Endothelial cell of umbilical vein (primary cell): ENCODE data around the gene PCDHGB2. TPM values are rescaled to one million over a fixed set of nuclear protein-coding genes. Genes with fewer than 3 reads are reported as not detected.

Source experiments
- BruUV-seq: library from RNA; stranded (reverse); fragments of 400-500 nt; replicated peaks from 2 replicates; lab custom pipeline; 2021; lab: Mats Ljungman, UMichigan
- CTCF ChIA-PET: fragments of 300-600, 350-600 bp; sonication (Branson Sonifier 250); formaldehyde crosslinking; loops from one replicate; lab custom pipeline; 2021; ENCODE audit warnings: antibody characterized with exemption, inconsistent platforms; lab: Charles Lee
- POLR2A ChIA-PET: fragments of 300-600, 350-600 bp; sonication (Branson Sonifier 250); formaldehyde crosslinking; loops from one replicate; lab custom pipeline; 2021; ENCODE audit warnings: antibody characterized with exemption, inconsistent platforms; lab: Charles Lee
- DNase-seq: peaks from one replicate; pipeline ENCODE4 v3.0.0-alpha.2; 2011; ENCODE audit warnings: low read depth, low spot score
- FAIRE-seq: peaks from 2 replicates; lab custom pipeline; 2011; peaks lifted over from hg19 to GRCh38; lab: Jason Lieb, UNC
- H2AFZ ChIP-seq: 2 replicates; pipeline ENCODE4 v1.6.0; 2012; ENCODE audit warnings: low read depth, low read length, control low read depth, inconsistent platforms
- H3K27ac ChIP-seq: 2 replicates; pipeline ENCODE4 v1.5.1; 2011; ENCODE audit warnings: low read depth, mild to moderate bottlenecking, control low read depth, low read length, moderate library complexity; ENCODE audit not compliant: insufficient read depth
- H3K27me3 ChIP-seq, 2 experiments: 2 replicates each; pipeline versions ENCODE4 v1.6.0 to v1.6.1; 2011; ENCODE audit warnings: low read length in 2 of 2, mixed read lengths in 1 of 2; ENCODE audit not compliant: control insufficient read depth in 2 of 2, insufficient read depth in 2 of 2
- H3K36me3 ChIP-seq, 2 experiments: 2 replicates in 1 of 2; 3 replicates in 1 of 2; pipeline ENCODE4 v1.5.1; 2011; ENCODE audit warnings: low read length in 2 of 2, mild to moderate bottlenecking in 1 of 2, moderate library complexity in 1 of 2; ENCODE audit not compliant: control insufficient read depth in 2 of 2, insufficient read depth in 2 of 2; ENCODE audit errors: extremely low read depth in 1 of 2
- H3K4me1 ChIP-seq: 3 replicates; pipeline ENCODE4 v1.5.1; 2011; ENCODE audit warnings: mild to moderate bottlenecking, low read length; ENCODE audit not compliant: control insufficient read depth, insufficient read depth; ENCODE audit errors: extremely low read depth
- H3K4me2 ChIP-seq: 2 replicates; pipeline ENCODE4 v1.6.1; 2011; ENCODE audit warnings: low read length, control low read depth, mixed read lengths; ENCODE audit not compliant: insufficient read depth
- H3K4me3 ChIP-seq, 3 experiments: fragments of 200-600 bp in 1 of 3; sonication (generic), shearing (Covaris generic) in 1 of 3; replicated peaks in 1 of 3; 2 replicates each; pipeline ENCODE4 v1.5.1; 2011 to 2016; ENCODE audit warnings: control low read depth in 3 of 3, low read length in 3 of 3, mild to moderate bottlenecking in 2 of 3, inconsistent platforms in 1 of 3, low read depth in 1 of 3, moderate library complexity in 1 of 3; ENCODE audit not compliant: insufficient read depth in 1 of 3
- H3K79me2 ChIP-seq: 2 replicates; pipeline ENCODE4 v1.6.0; 2012; ENCODE audit warnings: low read length, inconsistent platforms; ENCODE audit not compliant: control insufficient read depth, insufficient read depth
- H3K9ac ChIP-seq: replicated peaks from 2 replicates; pipeline ENCODE3; 2011; ENCODE audit warnings: low read length, control low read depth; ENCODE audit not compliant: insufficient read depth; ENCODE audit errors: extremely low read depth
- H3K9me1 ChIP-seq: replicated peaks from 3 replicates; pipeline ENCODE4 v1.6.0; 2011; ENCODE audit warnings: mild to moderate bottlenecking, low read length; ENCODE audit not compliant: control insufficient read depth, insufficient read depth; ENCODE audit errors: extremely low read depth
- H3K9me3 ChIP-seq: replicated peaks from 2 replicates; pipeline ENCODE4 v1.5.1; 2012; ENCODE audit warnings: low read length, inconsistent platforms; ENCODE audit not compliant: control insufficient read depth, insufficient read depth
- H4K20me1 ChIP-seq: replicated peaks from 2 replicates; pipeline ENCODE3; 2011; ENCODE audit warnings: mild to moderate bottlenecking, low read length; ENCODE audit not compliant: control insufficient read depth, insufficient read depth; ENCODE audit errors: extremely low read depth
- FOS ChIP-seq: IDR thresholded peaks from 2 replicates; pipeline ENCODE4 v1.6.1; 2011; ENCODE audit warnings: mild to moderate bottlenecking, low read length, moderate library complexity, borderline replicate concordance; ENCODE audit not compliant: insufficient read depth
- GATA2 ChIP-seq: IDR thresholded peaks from 2 replicates; pipeline ENCODE4 v1.7.0; 2011; ENCODE audit warnings: low read depth, mild to moderate bottlenecking, moderate library complexity, mixed read lengths, low read length; ENCODE audit not compliant: insufficient read length, insufficient read depth
- JUN ChIP-seq: IDR thresholded peaks from 2 replicates; pipeline ENCODE4 v1.6.1; 2011; ENCODE audit warnings: borderline replicate concordance, low read depth; ENCODE audit not compliant: insufficient read length, insufficient read depth
- POLR2A ChIP-seq: IDR thresholded peaks from 2 replicates; pipeline ENCODE4 v1.6.1; 2012; ENCODE audit warnings: low read depth, mild to moderate bottlenecking, control low read depth, low read length
- POLR2AphosphoS5 ChIP-seq: IDR thresholded peaks from 2 replicates; pipeline ENCODE4 v1.6.1; 2012; ENCODE audit warnings: low read depth, mild to moderate bottlenecking, control low read depth, low read length, moderate library complexity; ENCODE audit not compliant: insufficient read depth
- dilution Hi-C: fragments of 300-500 bp; cut with MboI; formaldehyde crosslinking; loops from one replicate; pipeline ENCODE4 v1.15.0; 2019; ENCODE audit warnings: low sequenced_read_pairs; ENCODE audit not compliant: extremely low pct_ligation_motif_present
- intact Hi-C: fragments of 100-400 bp; cut with micrococcal nuclease; formaldehyde crosslinking; loops from one replicate; pipeline ENCODE4 v1.10.0; 2022
- polyA plus RNA-seq, 4 experiments: library from polyadenylated mRNA; depleted of rRNA in 3 of 4; stranded (reverse) in 3 of 4; unstranded in 1 of 4; fragments of >200 nt; gene quantifications; 2 replicates each; pipeline versions ENCODE4 v1.2.1 to v1.2.3, GENCODE V29; 2011 to 2012; ENCODE audit warnings: missing spikeins in 1 of 4
- total RNA-seq: library from RNA; stranded (reverse); gene quantifications from 2 replicates; pipeline ENCODE4 v1.2.3, GENCODE V29; 2021
- TF ChIP-seq, protein P1 (sequence below): IDR thresholded peaks from 2 replicates; pipeline ENCODE4 v1.6.1; 2011; ENCODE audit not compliant: insufficient read depth, insufficient read length
- TF ChIP-seq, protein P2 (sequence below), 2 donors: IDR thresholded peaks; 1 replicate in 1 of 2; 2 replicates in 1 of 2; pipeline ENCODE4 v1.5.1; 2011; ENCODE audit warnings: low read length in 2 of 2, mild to moderate bottlenecking in 2 of 2, moderate library complexity in 2 of 2, control low read depth in 1 of 2, inconsistent platforms in 1 of 2, low read depth in 1 of 2; ENCODE audit not compliant: insufficient read depth in 1 of 2; ENCODE audit errors: extremely low read depth in 1 of 2

Gene PCDHGB2
- total and polyA plus RNA-seq, 2 donors (not counting 3 experiments of a cell fraction or from before 2014, with no cell fraction given), result 1.1 to 2.9 TPM

DNA sequence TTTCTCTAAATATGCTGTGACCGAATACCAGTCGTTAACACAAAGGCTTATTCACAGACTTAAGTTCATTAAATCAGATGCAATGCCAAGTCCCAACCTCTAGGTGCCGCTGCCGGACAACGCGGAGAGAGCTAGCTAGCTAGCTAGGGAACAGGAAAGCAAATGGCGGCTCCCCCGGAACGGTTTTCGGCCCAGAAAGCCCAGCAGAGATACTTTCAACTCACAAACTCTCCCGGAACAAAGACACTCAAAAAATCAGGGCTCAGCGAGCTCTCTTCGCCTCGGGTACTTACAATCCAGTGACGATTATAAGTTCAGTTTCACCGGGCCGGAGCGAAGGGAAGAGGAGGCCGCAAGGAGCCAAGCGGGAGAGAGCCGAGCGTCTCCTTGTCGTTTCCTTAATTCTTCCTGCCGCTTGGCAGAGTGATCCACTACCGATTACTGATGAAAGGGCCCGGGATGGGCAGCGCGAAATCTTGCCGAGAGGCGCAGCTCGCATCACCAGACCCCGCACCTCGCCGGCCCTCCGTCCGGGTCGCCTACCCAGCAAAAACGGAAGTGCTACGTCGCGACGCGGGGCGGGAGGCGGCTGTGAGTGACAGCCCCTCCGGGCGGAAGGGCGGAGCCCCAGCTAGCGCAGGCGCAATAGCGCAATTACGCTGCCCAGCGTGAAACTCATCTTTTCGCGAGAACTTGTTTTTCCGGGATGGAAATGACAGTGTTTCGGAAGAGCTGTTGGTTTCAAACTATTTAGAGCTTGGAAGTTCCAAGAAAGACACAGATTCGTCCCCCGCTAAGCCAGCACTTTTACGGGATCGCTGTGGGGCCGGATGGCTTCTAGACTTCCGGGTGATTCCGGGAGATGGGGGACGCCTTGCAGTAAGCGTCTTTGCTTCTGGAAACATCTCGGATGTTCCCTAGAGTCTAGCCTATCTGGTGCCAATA lies 39.3 kb upstream of the PCDHGB2 start, which contains the start of gene TAF7:
TAF7 (minus strand) TSS at position 560 of the 945 bp plus-strand sequence. CDS start 740 bp downstream, outside the sequence.
- Histone ChIP-seq H3K9me1 (no peaks in the 10 kb centered on the region), H3K4me2 (peak within 1 kb of the TSS; percentile 78), H3K9ac (peak within 1 kb of the TSS; percentile 96), H2AFZ (peak within 1 kb of the TSS; percentile 84), H4K20me1 (peaks cover 9% of the 10 kb centered on the region), H3K4me1 (no peaks in the 10 kb centered on the region), H3K4me3 (peak within 1 kb of the TSS; percentile 56 to 91 (median 87)), H3K27ac (peak within 1 kb of the TSS; percentile 91), H3K36me3 (peaks cover 0 to 11% of the 10 kb centered on the region in 2 experiments), H3K79me2 (peaks cover 22% of the 10 kb centered on the region), H3K9me3 (peaks cover 15% of the 10 kb centered on the region), H3K27me3 (no peaks in the 10 kb centered on the region)
- FAIRE-seq (peak; percentile 82), DNase-seq (peak; percentile 91)
- dilution Hi-C loops, result no loop called here
- intact Hi-C loops, result loop anchor here (1.0 to 2.0 kb wide), 2 partner anchors 22 to 240 kb away; partner anchors contain the start of gene PCDHGA3
- TF ChIP-seq GATA2, result no peak
- TF ChIP-seq FOS, result peak; percentile 8
- peak; percentile 82 for TF ChIP-seq POLR2AphosphoS5
- TF ChIP-seq, protein P1, sequence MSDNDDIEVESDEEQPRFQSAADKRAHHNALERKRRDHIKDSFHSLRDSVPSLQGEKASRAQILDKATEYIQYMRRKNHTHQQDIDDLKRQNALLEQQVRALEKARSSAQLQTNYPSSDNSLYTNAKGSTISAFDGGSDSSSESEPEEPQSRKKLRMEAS, result no peak
- peak; percentile 94 for TF ChIP-seq POLR2A
- no peak for TF ChIP-seq JUN
- TF ChIP-seq, protein P2, sequence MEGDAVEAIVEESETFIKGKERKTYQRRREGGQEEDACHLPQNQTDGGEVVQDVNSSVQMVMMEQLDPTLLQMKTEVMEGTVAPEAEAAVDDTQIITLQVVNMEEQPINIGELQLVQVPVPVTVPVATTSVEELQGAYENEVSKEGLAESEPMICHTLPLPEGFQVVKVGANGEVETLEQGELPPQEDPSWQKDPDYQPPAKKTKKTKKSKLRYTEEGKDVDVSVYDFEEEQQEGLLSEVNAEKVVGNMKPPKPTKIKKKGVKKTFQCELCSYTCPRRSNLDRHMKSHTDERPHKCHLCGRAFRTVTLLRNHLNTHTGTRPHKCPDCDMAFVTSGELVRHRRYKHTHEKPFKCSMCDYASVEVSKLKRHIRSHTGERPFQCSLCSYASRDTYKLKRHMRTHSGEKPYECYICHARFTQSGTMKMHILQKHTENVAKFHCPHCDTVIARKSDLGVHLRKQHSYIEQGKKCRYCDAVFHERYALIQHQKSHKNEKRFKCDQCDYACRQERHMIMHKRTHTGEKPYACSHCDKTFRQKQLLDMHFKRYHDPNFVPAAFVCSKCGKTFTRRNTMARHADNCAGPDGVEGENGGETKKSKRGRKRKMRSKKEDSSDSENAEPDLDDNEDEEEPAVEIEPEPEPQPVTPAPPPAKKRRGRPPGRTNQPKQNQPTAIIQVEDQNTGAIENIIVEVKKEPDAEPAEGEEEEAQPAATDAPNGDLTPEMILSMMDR (IDR thresholded peaks at IDR 0.05; ENCODE audit: extremely low read depth in 1 of 2, insufficient read depth in 1 of 2, low read depth in 1 of 2, low read length in 2 of 2), result peak; percentile 78 to 88
- BruUV-seq, result TSS peak; percentile 80
- ChIA-PET CTCF (interaction anchor here (0.6 to 2.8 kb wide), 26 partner anchors 8 to 304 kb away, joined by 3 to 19 read pairs (median 4); partner anchors contain the start of genes PCDHGA1, PCDHGA10, PCDHGA11 and PCDHGA12), POLR2A (interaction anchor here (0.9 to 1.6 kb wide), 3 partner anchors 10 to 244 kb away, joined by 3 to 7 read pairs (median 4); partner anchors contain the start of genes PCDHGA1 and PCDHGA3)
